ENCODE measurements around the gene ALPK1.

- TF ChIP-seq POLR2A (IDR thresholded peaks at IDR 0.05; ENCODE audit: low read depth, low read length) = no peak
- no peak for TF ChIP-seq POLR2AphosphoS5 (IDR thresholded peaks at IDR 0.05; ENCODE audit: low read depth, low read length)
- TF ChIP-seq PAX5 (IDR thresholded peaks at IDR 0.05; ENCODE audit: insufficient read depth, low read length, severe bottlenecking) = no peak
- TF ChIP-seq POU2F2 (IDR thresholded peaks at IDR 0.05; ENCODE audit: low read depth, low read length) = no peak
- TF ChIP-seq TAF1 (IDR thresholded peaks at IDR 0.05; ENCODE audit: low read depth, low read length) = no peak
- no peak for TF ChIP-seq SPI1 (IDR thresholded peaks at IDR 0.05; ENCODE audit: low read depth, low read length)
These were observed 61.2 kb downstream of the ALPK1 start for GRCh38 chr4:112358415-112358814.
